ES-I3 (cell line): Measurements from ENCODE around the gene SPECC1.
"Not testable (repeated sequence)": the region's sequence is repeated elsewhere in the genome, so short reads cannot be mapped to it uniquely, and the experiment has no call there.

ENCODE experiments used
- H3K36me3 ChIP-seq: 2 replicates; pipeline ENCODE4 v1.6.1; 2013; ENCODE audit warnings: mild to moderate bottlenecking, low read length, control low read depth, moderate library complexity; ENCODE audit not compliant: insufficient read depth
- H3K4me1 ChIP-seq: 2 replicates; pipeline ENCODE4 v1.6.1; 2013; ENCODE audit warnings: mild to moderate bottlenecking, control low read depth, low read length; ENCODE audit not compliant: insufficient read depth
- H3K9ac ChIP-seq: 2 replicates; pipeline ENCODE4 v1.6.1; 2013; ENCODE audit warnings: low read depth, mild to moderate bottlenecking, low read length, moderate library complexity
- H3K9me3 ChIP-seq: 2 replicates; pipeline ENCODE4 v1.6.1; 2013; ENCODE audit warnings: mild to moderate bottlenecking, low read length, moderate library complexity; ENCODE audit not compliant: control insufficient read depth, insufficient read depth

Gene SPECC1

DNA sequence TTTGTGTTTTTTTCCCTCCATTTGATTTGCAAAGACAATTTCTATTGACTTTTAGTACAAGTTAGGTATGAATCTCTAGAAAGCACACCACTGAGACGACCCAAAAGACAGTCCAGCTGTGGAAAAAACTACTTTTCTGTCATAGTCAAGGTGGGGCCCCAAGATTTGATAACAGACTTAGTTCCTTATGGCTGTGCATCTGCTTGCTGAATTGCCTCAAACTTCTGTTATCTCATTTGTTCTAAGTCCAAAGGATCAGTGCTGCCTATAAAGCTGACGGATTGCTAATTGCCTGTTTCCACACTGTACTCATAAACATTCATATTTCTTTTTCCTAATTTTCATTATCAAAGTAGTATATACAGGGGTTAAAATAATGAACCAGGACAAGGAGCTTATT, 180.8 kb downstream of the SPECC1 start:
- no peaks in the 10 kb centered on the region for H3K36me3 ChIP-seq
- H3K9ac ChIP-seq, result peak overlapping the region; percentile 2; the same call in 1 of the 2 replicates
- peaks cover 25% of the 10 kb centered on the region for H3K4me1 ChIP-seq
- peaks cover 5% of the 10 kb centered on the region; the same call in 1 of the 2 replicates for H3K9me3 ChIP-seq

DNA sequence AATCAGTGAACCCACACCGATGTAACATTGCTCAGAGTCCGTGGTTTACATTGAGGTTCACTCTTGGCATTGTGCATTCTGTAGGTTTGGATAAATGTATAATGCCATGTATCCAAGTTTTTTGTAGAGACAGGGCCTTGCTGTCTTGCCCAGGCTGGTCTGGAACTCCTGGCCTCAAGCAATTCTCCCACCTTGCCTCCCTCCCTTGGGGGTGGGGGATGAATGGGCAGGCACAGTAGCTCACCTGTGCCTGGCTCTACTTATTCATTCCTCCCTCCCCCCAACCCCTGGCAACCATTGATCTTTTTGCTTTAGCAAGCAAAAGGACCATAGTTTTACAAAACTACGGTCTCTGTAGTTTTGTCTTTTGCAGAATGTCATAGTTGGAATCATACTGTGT, 181.4 kb downstream of the SPECC1 start:
- H3K9ac ChIP-seq, result no peak overlapping the region; the same call in 1 of the 2 replicates
- H3K9me3 ChIP-seq, result peaks cover 9% of the 10 kb centered on the region; the same call in 1 of the 2 replicates

DNA sequence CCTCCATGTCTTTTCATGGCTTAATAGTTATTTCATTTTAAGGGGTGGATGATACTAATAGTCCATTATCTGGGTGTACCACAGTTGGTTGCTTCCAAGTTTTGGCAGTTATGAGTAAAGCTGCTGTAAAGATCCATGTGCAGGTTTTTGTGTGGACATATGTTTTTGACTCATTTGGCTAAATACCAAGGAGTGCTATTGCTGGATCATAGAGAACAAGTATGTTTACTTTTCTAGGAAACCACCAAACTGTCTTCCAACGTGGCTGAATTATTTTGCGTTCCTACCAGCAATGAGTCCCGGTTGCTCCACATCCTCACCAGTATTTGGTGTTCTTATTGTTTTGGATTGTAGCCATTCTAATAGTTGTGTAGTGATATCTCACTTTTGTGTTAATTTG, 181.9 kb downstream of the SPECC1 start:
- no peak overlapping the region for H3K9ac ChIP-seq
- peaks cover 23% of the 10 kb centered on the region for H3K4me1 ChIP-seq
- H3K36me3 ChIP-seq, result no peaks in the 10 kb centered on the region
- H3K9me3 ChIP-seq, result peaks cover 14% of the 10 kb centered on the region; the same call in 1 of the 2 replicates

More for the DNA sequence above, 181.4 kb downstream of the SPECC1 start:
- peaks cover 23% of the 10 kb centered on the region for H3K4me1 ChIP-seq
- H3K36me3 ChIP-seq, result no peaks in the 10 kb centered on the region

DNA sequence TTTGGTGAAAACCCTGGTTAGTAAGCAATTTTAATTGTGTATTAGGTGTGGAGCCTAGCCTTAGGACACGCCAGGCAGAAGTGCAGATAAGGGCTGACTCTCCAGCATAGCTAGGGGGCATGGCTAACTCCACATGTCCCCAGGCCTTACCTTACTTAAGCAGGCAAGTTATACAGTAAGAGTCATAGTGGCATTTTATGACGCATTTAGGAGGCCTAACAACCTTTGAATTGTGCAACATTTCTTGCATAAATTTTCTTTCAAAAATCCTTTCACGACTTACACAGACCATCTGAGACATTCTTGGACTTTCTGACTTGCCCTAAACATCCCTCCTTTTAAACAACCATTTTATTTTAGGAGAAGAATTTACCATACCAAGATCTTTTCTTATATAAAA, 187.1 kb downstream of the SPECC1 start:
- not testable (repeated sequence) for H3K36me3 ChIP-seq, H3K4me1 ChIP-seq, H3K9ac ChIP-seq
- peaks cover 33% of the 10 kb centered on the region; the same call in 1 of the 2 replicates for H3K9me3 ChIP-seq

DNA sequence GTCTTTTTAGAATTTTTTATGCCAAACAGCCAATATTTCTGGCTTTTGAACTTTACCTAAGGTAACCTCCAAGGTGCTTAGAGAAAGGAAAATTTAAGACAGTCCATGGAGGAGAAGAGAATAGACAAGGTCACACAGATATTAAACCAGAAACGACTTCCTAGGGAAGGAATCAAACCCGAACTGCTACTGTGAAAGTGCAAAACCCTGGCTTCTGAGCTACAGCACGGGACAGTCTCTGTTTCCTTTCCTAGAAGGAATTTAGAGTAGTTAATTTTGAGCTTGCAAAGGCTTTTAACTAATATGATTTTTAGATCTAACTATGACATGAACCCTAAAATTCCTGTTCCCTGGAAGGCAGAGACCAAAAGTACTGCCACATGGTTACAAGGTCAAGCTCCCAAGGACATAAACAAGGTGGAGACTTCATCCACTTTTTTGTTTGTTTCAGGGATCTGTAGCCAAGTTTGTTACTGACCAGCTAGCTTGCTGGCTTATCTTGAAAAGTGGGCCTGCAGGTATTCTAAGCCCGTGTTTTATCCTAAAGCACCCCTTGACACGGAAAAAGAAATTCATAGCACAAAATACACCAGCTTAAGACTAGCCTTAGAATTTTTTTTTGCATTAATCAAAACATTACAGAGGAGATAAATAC, 188.2 kb downstream of the SPECC1 start:
- H3K9ac ChIP-seq, result no peak overlapping the region
- peaks cover 33% of the 10 kb centered on the region; the same call in 1 of the 2 replicates for H3K9me3 ChIP-seq
- no peaks in the 10 kb centered on the region for H3K36me3 ChIP-seq
- peaks cover 18% of the 10 kb centered on the region; the same call in 1 of the 2 replicates for H3K4me1 ChIP-seq

DNA sequence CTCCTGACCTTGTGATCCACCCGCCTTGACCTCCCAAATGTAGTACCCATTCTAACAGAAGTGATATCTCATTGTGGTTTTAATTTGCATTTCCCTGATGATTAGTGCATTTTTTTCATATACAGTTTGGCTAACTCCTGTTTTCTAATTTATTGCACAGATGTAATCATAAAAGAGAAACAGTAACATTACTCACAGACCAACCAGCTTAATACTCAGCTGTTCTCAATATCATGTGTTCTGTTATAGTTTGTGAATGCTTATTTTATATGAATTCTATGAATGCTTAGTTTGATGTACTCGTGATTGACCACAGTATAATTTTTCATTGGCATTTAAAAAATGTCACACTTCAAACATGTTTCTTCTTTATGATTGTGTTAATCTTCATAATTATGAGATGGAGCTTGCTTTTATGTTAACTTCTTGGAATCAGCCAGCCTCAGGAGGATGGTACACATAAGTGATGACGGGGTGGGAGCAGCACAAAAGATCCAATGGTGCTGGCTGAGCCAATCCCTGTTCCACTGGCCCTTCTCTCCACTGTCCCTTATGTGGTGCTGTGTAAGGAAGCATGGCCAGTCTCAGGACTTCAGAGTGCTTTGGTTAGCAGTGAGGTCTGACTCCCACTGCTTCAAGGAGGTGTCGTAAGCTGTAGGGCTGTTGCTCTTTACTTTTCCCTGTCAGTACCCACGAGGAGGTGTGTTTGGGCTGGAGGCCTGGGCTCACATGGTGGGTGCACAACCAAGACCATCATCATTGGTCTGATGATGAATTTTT, 191.0 kb downstream of the SPECC1 start:
- Histone ChIP-seq H3K9me3 (peaks cover 27% of the 10 kb centered on the region; the same call in 1 of the 2 replicates), H3K4me1 (peaks cover 33% of the 10 kb centered on the region), H3K9ac (no peak overlapping the region), H3K36me3 (no peaks in the 10 kb centered on the region; the same call in 1 of the 2 replicates)

DNA sequence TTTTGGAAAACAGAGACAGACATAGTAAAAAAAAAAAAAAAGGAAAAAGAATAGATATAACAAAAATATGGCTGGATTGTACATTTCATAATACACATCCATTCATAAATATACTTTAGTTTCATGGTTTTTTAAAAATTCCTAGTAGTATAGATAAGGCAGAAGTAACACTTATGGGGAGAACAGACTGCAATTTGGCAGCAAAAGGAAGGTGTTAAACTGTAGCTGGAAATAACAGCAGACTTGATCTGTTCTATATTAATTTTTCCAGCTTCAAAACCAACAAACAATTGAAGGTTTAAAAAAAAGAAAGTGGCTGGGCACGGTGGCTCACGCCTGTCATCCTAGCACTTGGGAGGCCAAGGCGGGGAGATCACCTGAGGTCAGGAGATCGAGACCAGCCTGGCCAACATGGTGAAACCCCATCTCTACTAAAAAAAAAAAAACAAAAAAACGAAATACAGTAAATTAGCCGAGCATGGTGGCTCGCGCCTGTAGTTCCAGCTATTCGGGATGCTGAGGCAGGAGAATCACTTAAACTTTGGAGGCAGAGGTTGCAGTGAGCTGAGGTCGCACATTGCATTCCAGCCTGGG, 191.8 kb downstream of the SPECC1 start:
- Histone ChIP-seq H3K36me3 (no peaks in the 10 kb centered on the region; the same call in 1 of the 2 replicates), H3K9me3 (peaks cover 20% of the 10 kb centered on the region; the same call in 1 of the 2 replicates)

DNA sequence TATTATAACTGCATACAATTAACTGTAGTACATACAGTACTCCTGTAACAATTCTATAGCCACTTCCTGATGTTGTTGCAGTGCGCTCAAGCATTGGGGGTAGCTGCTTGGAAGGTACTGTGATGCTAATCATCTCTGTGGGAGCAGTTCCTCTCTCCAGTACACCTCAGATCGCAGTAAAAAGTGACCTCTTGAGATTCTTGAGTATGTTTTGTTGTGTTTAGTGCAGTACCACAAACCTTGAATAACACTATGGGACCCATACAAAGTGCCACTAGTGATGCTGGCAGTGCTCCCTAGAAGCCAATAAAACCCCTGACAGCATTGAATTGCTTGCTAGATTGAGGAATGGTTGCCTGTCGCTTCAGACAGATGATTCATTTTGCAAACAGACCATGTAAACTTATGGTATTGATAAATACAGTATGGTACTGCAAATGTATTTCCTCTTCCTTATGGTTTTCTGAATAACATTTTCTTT, 193.0 kb downstream of the SPECC1 start:
- Histone ChIP-seq H3K9ac (no peak overlapping the region), H3K9me3 (peaks cover 12% of the 10 kb centered on the region; the same call in 1 of the 2 replicates), H3K36me3 (no peaks in the 10 kb centered on the region; the same call in 1 of the 2 replicates), H3K4me1 (peaks cover 42% of the 10 kb centered on the region)

More for the DNA sequence above, 191.8 kb downstream of the SPECC1 start:
- no peak overlapping the region for H3K9ac ChIP-seq
- peaks cover 38% of the 10 kb centered on the region for H3K4me1 ChIP-seq

DNA sequence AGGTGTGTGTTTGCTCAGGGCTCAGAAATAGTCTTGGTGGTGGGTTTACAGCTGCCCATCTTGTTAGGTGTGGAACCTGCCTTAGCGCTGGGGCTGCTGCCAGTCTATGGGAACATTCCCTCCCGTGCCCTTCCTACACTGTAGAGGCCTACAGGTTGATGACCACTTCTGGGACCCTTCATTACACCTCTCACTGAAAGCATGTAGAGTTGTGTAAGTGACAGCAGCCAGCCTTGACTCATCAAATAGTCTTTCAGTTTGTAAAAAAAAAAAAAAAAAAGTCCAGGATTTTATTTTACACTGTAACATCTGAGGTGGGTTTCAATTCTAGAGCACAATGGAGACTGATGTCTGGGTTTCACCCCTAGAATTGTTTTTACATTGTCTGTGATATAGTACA, 193.9 kb downstream of the SPECC1 start:
- no peak overlapping the region for H3K9ac ChIP-seq
- no peaks in the 10 kb centered on the region; the same call in 1 of the 2 replicates for H3K36me3 ChIP-seq
- H3K9me3 ChIP-seq, result peaks cover 5% of the 10 kb centered on the region; the same call in 1 of the 2 replicates
- peaks cover 42% of the 10 kb centered on the region for H3K4me1 ChIP-seq

DNA sequence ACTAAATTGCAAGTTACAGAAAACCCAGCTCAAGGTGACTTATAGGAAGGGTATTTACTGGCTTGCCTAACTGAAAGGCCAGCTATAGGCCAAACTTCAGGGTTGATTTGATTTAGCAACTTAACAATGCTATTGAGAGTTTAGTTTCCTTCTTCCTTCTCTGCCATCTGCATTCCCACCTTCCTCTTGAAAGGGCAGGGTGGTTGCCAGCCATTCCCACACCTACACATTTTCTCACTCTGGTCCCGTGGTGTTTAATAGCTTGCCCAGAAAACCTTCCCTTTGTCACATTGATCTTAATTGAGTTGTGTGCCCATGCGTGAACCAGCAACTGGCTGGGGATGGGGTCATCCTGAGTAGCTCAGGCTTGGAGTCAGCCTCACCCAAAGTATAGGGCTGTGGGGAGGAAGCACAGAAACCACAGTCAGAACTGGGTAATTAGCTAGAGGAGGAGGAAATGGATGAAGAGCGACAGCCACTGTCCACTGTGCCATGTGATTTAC, 194.7 kb downstream of the SPECC1 start:
- Histone ChIP-seq H3K4me1 (peaks cover 42% of the 10 kb centered on the region), H3K36me3 (no peaks in the 10 kb centered on the region; the same call in 1 of the 2 replicates), H3K9ac (no peak overlapping the region), H3K9me3 (no peaks in the 10 kb centered on the region; the same call in 1 of the 2 replicates)

DNA sequence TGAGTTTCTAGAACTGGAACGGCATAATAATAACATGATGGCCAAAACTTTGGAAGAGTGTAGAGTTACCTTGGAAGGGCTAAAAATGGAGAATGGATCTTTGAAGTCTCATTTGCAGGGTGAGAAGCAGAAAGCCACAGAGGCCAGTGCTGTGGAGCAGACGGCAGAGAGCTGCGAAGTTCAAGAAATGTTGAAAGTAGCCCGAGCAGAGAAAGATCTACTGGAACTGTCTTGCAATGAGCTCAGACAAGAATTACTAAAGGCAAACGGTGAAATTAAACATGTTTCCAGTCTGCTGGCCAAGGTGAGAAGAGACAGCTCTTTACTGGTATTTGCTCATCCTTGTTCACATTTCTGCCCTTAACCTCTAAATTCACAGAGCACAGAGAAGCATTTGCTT, 196.4 kb downstream of the SPECC1 start:
- Histone ChIP-seq H3K9ac (no peak overlapping the region), H3K9me3 (no peaks in the 10 kb centered on the region; the same call in 1 of the 2 replicates), H3K4me1 (peaks cover 38% of the 10 kb centered on the region), H3K36me3 (no peaks in the 10 kb centered on the region; the same call in 1 of the 2 replicates)

DNA sequence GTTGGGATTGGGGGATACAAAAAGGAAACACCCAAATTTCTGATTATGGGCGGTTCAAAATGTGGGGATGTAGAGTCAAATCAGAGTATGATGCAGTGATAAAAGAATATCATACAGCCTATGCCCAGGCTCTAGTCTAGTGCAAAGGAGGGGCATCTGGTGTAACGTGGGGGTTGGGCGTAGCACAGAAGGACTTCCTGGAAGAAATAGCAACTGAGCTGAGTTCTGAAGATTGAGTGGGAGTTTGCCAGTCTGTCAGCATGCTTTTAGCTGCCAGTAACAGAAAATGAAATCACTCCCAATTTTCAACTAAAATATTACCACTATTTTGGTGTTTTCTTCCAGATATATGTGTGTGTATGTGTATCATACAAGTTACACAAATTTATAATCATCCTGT, 196.9 kb downstream of the SPECC1 start:
- no peak overlapping the region for H3K9ac ChIP-seq
- H3K36me3 ChIP-seq, result no peaks in the 10 kb centered on the region; the same call in 1 of the 2 replicates
- H3K9me3 ChIP-seq, result no peaks in the 10 kb centered on the region; the same call in 1 of the 2 replicates
- H3K4me1 ChIP-seq, result peaks cover 35% of the 10 kb centered on the region

DNA sequence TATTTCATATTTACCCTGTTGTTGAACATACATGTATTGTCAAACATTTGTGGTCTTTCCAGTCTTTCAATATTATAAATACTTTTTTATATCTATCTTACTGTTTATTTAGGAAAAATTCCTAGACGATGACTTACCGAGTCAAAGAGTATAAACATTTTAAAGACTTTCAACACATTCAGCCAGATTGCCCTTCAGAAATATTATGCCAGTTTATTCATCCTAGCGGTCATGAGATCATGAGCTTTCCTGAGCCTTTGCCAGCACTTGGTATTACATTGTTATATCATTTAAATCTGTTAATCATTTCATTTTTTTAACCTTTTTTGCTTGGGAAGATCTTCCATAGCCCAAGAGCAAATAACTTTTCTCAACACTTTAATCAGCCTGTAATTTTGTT, 197.4 kb downstream of the SPECC1 start:
- no peaks in the 10 kb centered on the region; the same call in 1 of the 2 replicates for H3K9me3 ChIP-seq
- H3K9ac ChIP-seq, result no peak overlapping the region
- peaks cover 30% of the 10 kb centered on the region for H3K4me1 ChIP-seq

More for the DNA sequence above, 197.4 kb downstream of the SPECC1 start:
- H3K36me3 ChIP-seq, result peaks cover 3% of the 10 kb centered on the region
